TTC549 (cell line): ENCODE data around the gene WDR19.
"Not testable (repeated sequence)": the region's sequence is repeated elsewhere in the genome, so short reads cannot be mapped to it uniquely, and the experiment has no call there.

Experiments
- FAIRE-seq: peaks from 2 replicates; lab custom pipeline; 2012; peaks lifted over from hg19 to GRCh38; lab: Jason Lieb, UNC

WDR19 gene

GRCh38 chr4:39181905-39182638 is at the start of gene WDR19:
Gene WDR19, plus strand, starts transcription at chr4:39182529. Its CDS starts 29 bp downstream, at chr4:39182558.
- peak; percentile 99 for FAIRE-seq

GRCh38 chr4:39133623-39134022 is 48.7 kb upstream of the WDR19 start:
- no peak for FAIRE-seq

GRCh38 chr4:39134683-39135306 is 47.5 kb upstream of the WDR19 start:
- FAIRE-seq, result no peak

- not testable (repeated sequence) for FAIRE-seq
Observed at GRCh38 chr4:39138227-39138626, 44.1 kb upstream of the WDR19 start.

GRCh38 chr4:39146211-39146610 is 36.1 kb upstream of the WDR19 start:
- no peak for FAIRE-seq

- FAIRE-seq, result no peak
Observed at GRCh38 chr4:39154009-39154408, 28.3 kb upstream of the WDR19 start.

- FAIRE-seq, result no peak
Observed at GRCh38 chr4:39157520-39157919, 24.8 kb upstream of the WDR19 start.

GRCh38 chr4:39166177-39166576 is 16.2 kb upstream of the WDR19 start:
- no peak for FAIRE-seq

- no peak for FAIRE-seq
Observed at GRCh38 chr4:39166669-39167068, 15.7 kb upstream of the WDR19 start.

GRCh38 chr4:39169426-39169825 is 12.9 kb upstream of the WDR19 start:
- no peak for FAIRE-seq

- no peak for FAIRE-seq
Observed at GRCh38 chr4:39170301-39170700, 12.0 kb upstream of the WDR19 start.

GRCh38 chr4:39178706-39179105 is 3.6 kb upstream of the WDR19 start:
- FAIRE-seq, result no peak

GRCh38 chr4:39179681-39180080 is 2.6 kb upstream of the WDR19 start:
- no peak for FAIRE-seq

- FAIRE-seq, result not testable (repeated sequence)
Observed at GRCh38 chr4:39180629-39181028, 1.7 kb upstream of the WDR19 start.

- no peak for FAIRE-seq
Observed at GRCh38 chr4:39181520-39181904, 817 bp upstream of the WDR19 start.

GRCh38 chr4:39201963-39202362 is 19.6 kb downstream of the WDR19 start:
- FAIRE-seq, result no peak

GRCh38 chr4:39204543-39204942 is 22.2 kb downstream of the WDR19 start:
- FAIRE-seq, result no peak

GRCh38 chr4:39205000-39205399 is 22.7 kb downstream of the WDR19 start:
- no peak for FAIRE-seq

GRCh38 chr4:39205476-39205875 is 23.1 kb downstream of the WDR19 start:
- no peak for FAIRE-seq

- no peak for FAIRE-seq
Observed at GRCh38 chr4:39227906-39228305, 45.6 kb downstream of the WDR19 start.

GRCh38 chr4:39228377-39228776 is 46.0 kb downstream of the WDR19 start:
- FAIRE-seq, result no peak

GRCh38 chr4:39230462-39230861 is 48.1 kb downstream of the WDR19 start:
- no peak for FAIRE-seq

GRCh38 chr4:39231660-39232059 is 49.3 kb downstream of the WDR19 start:
- no peak for FAIRE-seq

- no peak for FAIRE-seq
Observed at GRCh38 chr4:39232100-39232499, 49.8 kb downstream of the WDR19 start.
